ENCODE data around the gene EIF4H. TPM values are rescaled to one million over a fixed set of nuclear protein-coding genes. Genes with fewer than 3 reads are reported as not detected.

The EIF4H gene
- total RNA-seq, 2 experiments from 2014 or later: 492 to 518 TPM

- no peaks in the 10 kb centered on the region for H3K27me3 Mint-ChIP-seq (ENCODE audit: low read depth)
- peaks cover 72% of the 10 kb centered on the region for H3K4me1 Mint-ChIP-seq (ENCODE audit: low read depth)
- peak; percentile 56 for DNase-seq
- no peaks in the 10 kb centered on the region for H3K9me3 Mint-ChIP-seq
- intact Hi-C loops (cut with micrococcal nuclease): loop anchor here (1.0 to 5.0 kb wide), 4 partner anchors 95 to 601 kb away; partner anchors contain the start of genes GTF2I, GTF2IRD1, LIMK1 and TBL2
- H3K27ac Mint-ChIP-seq: peak overlapping the region; percentile 90
- peaks cover 43% of the 10 kb centered on the region for H3K36me3 Mint-ChIP-seq (ENCODE audit: low read depth)
- CTCF ChIA-PET: interaction anchor here (1.1 to 3.3 kb wide), 7 partner anchors 10 to 222 kb away, joined by 3 to 11 read pairs (median 3); no protein-coding TSS in a partner anchor
- H3K4me3 Mint-ChIP-seq: peak overlapping the region; percentile 65
Observed at GRCh38 chr7:74178632-74179031, 4.5 kb downstream of the EIF4H start.

- Mint-ChIP-seq H3K4me1 (ENCODE audit: low read depth) (peaks cover 86% of the 10 kb centered on the region), H3K27ac (peak overlapping the region; percentile 61), H3K27me3 (ENCODE audit: low read depth) (no peaks in the 10 kb centered on the region), H3K4me3 (no peak overlapping the region), H3K9me3 (no peaks in the 10 kb centered on the region), H3K36me3 (ENCODE audit: low read depth) (peaks cover 51% of the 10 kb centered on the region)
- DNase-seq: no peak
- CTCF ChIA-PET: interaction anchor here (0.7 to 3.3 kb wide), 5 partner anchors 14 to 390 kb away, joined by 3 to 11 read pairs (median 4); no protein-coding TSS in a partner anchor
- intact Hi-C loops (cut with micrococcal nuclease): loop anchor here (2.0 to 5.0 kb wide), 4 partner anchors 38 to 603 kb away; partner anchors contain the start of genes GTF2I, GTF2IRD1 and TBL2
Observed at GRCh38 chr7:74179935-74180604, 5.9 kb downstream of the EIF4H start.

DNA sequence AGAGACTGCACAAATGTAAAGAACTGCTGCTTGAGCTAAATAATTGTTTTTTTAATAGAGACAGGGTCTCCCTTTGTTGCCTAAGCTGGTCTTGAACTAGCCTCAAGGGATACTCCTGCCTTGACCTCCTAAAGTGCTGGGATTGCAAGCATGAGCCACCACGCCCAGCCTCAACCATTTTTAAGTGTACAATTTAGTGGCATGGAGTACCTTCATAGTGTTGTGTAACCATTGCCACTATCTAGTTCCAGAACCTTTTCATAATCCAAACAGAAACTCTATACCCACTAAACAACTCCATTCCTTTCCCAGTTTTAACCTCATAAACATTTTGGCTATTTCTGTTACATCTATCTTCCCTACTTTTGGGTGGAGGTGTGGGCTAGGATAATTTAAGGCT, 6.7 kb downstream of the EIF4H start:
- Mint-ChIP-seq H3K9me3 (no peaks in the 10 kb centered on the region), H3K27me3 (ENCODE audit: low read depth) (no peaks in the 10 kb centered on the region), H3K27ac (peak overlapping the region; percentile 61), H3K36me3 (ENCODE audit: low read depth) (peaks cover 50% of the 10 kb centered on the region), H3K4me1 (ENCODE audit: low read depth) (peaks cover 93% of the 10 kb centered on the region), H3K4me3 (no peak overlapping the region)
- CTCF ChIA-PET: interaction anchor here (0.6 to 3.3 kb wide), 5 partner anchors 13 to 536 kb away, joined by 3 to 11 read pairs (median 3); no protein-coding TSS in a partner anchor
- intact Hi-C loops (cut with micrococcal nuclease): loop anchor here (5.0 kb wide), 1 partner anchor 39 kb away; no protein-coding TSS in a partner anchor
- no peak for DNase-seq

DNA sequence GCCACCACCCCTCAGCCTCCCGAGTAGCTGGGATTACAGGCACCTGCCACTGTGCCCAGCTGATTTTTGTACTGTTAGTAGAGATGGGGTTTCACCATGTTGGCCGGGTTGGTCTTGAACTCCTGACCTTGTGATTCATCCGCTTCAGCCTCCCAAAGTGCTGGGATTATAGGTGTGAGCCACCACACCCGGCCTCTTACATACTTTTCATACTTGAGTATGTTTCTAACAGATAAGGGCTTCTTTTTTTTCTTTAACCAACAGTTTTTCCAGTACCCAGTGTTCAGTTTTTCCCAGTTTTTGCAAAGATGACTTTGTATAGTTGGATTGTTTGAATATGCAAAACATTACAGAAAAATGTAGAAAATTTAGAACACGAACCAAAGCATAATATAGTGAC, 7.7 kb downstream of the EIF4H start:
- no peaks in the 10 kb centered on the region for H3K27me3 Mint-ChIP-seq (ENCODE audit: low read depth)
- peaks cover 91% of the 10 kb centered on the region for H3K4me1 Mint-ChIP-seq (ENCODE audit: low read depth)
- H3K27ac Mint-ChIP-seq: peak overlapping the region; percentile 61
- peaks cover 48% of the 10 kb centered on the region for H3K36me3 Mint-ChIP-seq (ENCODE audit: low read depth)
- DNase-seq: no peak
- H3K4me3 Mint-ChIP-seq: no peak overlapping the region
- CTCF ChIA-PET: interaction anchor here (0.7 to 3.3 kb wide), 3 partner anchors 12 to 163 kb away, joined by 3 to 11 read pairs (median 6); no protein-coding TSS in a partner anchor
- no peaks in the 10 kb centered on the region for H3K9me3 Mint-ChIP-seq
- intact Hi-C loops (cut with micrococcal nuclease): loop anchor here (5.0 kb wide), 1 partner anchor 40 kb away; no protein-coding TSS in a partner anchor

DNA sequence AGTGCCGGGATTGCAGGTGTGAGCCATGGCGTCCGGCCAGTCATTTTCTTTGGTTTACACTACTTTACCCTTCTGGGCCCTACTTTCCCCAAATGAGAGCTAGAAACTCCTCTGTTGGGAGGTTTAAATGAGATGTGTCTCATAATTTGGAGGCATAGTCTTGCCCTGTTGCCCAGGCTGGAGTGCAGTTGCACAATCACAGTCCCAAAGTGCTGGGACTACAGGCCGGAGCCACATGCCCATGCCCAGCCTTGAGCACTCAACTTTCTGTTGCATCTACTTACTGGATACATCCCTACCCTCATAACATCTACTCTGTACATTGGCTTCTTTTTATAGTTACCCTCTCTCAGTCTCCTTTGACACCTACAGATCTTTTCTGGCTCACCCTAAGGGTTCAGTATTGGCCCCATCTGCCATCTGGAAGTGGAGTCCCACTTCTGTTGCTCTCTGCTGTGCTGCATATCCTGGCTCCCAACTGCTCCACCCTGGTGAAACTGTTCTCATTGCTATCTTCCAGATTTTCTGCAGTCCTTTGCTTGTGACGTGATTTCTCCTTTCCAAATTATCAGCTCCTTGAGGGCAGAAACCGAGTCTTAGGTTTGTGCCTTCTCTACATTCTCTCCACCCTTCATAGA, 8.4 kb downstream of the EIF4H start:
- H3K27ac Mint-ChIP-seq: peak overlapping the region; percentile 61
- peaks cover 49% of the 10 kb centered on the region for H3K36me3 Mint-ChIP-seq (ENCODE audit: low read depth)
- H3K4me3 Mint-ChIP-seq: no peak overlapping the region
- H3K9me3 Mint-ChIP-seq: no peaks in the 10 kb centered on the region
- no peaks in the 10 kb centered on the region for H3K27me3 Mint-ChIP-seq (ENCODE audit: low read depth)
- peaks cover 92% of the 10 kb centered on the region for H3K4me1 Mint-ChIP-seq (ENCODE audit: low read depth)
- no peak for DNase-seq
- intact Hi-C loops (cut with micrococcal nuclease): loop anchor here (1.0 to 5.0 kb wide), 3 partner anchors 8 to 114 kb away; partner anchors contain the start of gene EIF4H
- CTCF ChIA-PET: interaction anchor here (1.3 to 1.8 kb wide), 3 partner anchors 8 to 23 kb away, joined by 5 to 13 read pairs (median 6); no protein-coding TSS in a partner anchor

GRCh38 chr7:74183142-74183541, 9.0 kb downstream of the EIF4H start:
- no peak overlapping the region for H3K4me3 Mint-ChIP-seq

GRCh38 chr7:74183653-74184450, 9.7 kb downstream of the EIF4H start:
- Mint-ChIP-seq H3K27me3 (ENCODE audit: low read depth) (no peaks in the 10 kb centered on the region), H3K36me3 (ENCODE audit: low read depth) (peaks cover 54% of the 10 kb centered on the region), H3K27ac (peak overlapping the region; percentile 61), H3K4me3 (no peak overlapping the region), H3K4me1 (ENCODE audit: low read depth) (peaks cover 85% of the 10 kb centered on the region), H3K9me3 (no peaks in the 10 kb centered on the region)
- DNase-seq: peak; percentile 52
- intact Hi-C loops (cut with micrococcal nuclease): loop anchor here (1.0 to 5.0 kb wide), 3 partner anchors 10 to 116 kb away; partner anchors contain the start of gene EIF4H
- CTCF ChIA-PET: interaction anchor here (1.1 to 1.6 kb wide), 5 partner anchors 9 to 216 kb away, joined by 3 to 13 read pairs (median 6); no protein-coding TSS in a partner anchor

More at GRCh38 chr7:74183142-74183541, 9.0 kb downstream of the EIF4H start:
- Mint-ChIP-seq H3K36me3 (ENCODE audit: low read depth) (peaks cover 50% of the 10 kb centered on the region), H3K9me3 (no peaks in the 10 kb centered on the region), H3K4me1 (ENCODE audit: low read depth) (peaks cover 90% of the 10 kb centered on the region), H3K27ac (peak overlapping the region; percentile 61), H3K27me3 (ENCODE audit: low read depth) (no peaks in the 10 kb centered on the region)
- DNase-seq: no peak
- intact Hi-C loops (cut with micrococcal nuclease): loop anchor here (1.0 to 5.0 kb wide), 3 partner anchors 9 to 115 kb away; partner anchors contain the start of gene EIF4H
- CTCF ChIA-PET: interaction anchor here (1.1 to 1.6 kb wide), 5 partner anchors 8 to 217 kb away, joined by 3 to 13 read pairs (median 6); no protein-coding TSS in a partner anchor

- CTCF ChIA-PET: no interaction called here
- no peak overlapping the region for H3K4me3 Mint-ChIP-seq
- H3K27ac Mint-ChIP-seq: peak overlapping the region; percentile 61
- no peaks in the 10 kb centered on the region for H3K27me3 Mint-ChIP-seq (ENCODE audit: low read depth)
- DNase-seq: no peak
- peaks cover 55% of the 10 kb centered on the region for H3K36me3 Mint-ChIP-seq (ENCODE audit: low read depth)
- intact Hi-C loops (cut with micrococcal nuclease): no loop called here
- H3K4me1 Mint-ChIP-seq (ENCODE audit: low read depth): peaks cover 74% of the 10 kb centered on the region
- H3K9me3 Mint-ChIP-seq: no peaks in the 10 kb centered on the region
Observed at GRCh38 chr7:74185016-74185415, 10.9 kb downstream of the EIF4H start.

GRCh38 chr7:74185636-74186035, 11.5 kb downstream of the EIF4H start:
- Mint-ChIP-seq H3K4me1 (ENCODE audit: low read depth) (peaks cover 68% of the 10 kb centered on the region), H3K27ac (peak overlapping the region; percentile 59), H3K9me3 (no peaks in the 10 kb centered on the region), H3K36me3 (ENCODE audit: low read depth) (peaks cover 57% of the 10 kb centered on the region), H3K4me3 (no peak overlapping the region), H3K27me3 (ENCODE audit: low read depth) (no peaks in the 10 kb centered on the region)
- intact Hi-C loops (cut with micrococcal nuclease): no loop called here
- DNase-seq: no peak
- CTCF ChIA-PET: no interaction called here

- no peak for DNase-seq
- CTCF ChIA-PET: interaction anchor here (3.3 kb wide), 1 partner anchor 19 kb away, joined by 19 read pairs; no protein-coding TSS in a partner anchor
- Mint-ChIP-seq H3K27me3 (ENCODE audit: low read depth) (no peaks in the 10 kb centered on the region), H3K27ac (peak overlapping the region; percentile 59), H3K4me3 (no peak overlapping the region), H3K4me1 (ENCODE audit: low read depth) (peaks cover 48% of the 10 kb centered on the region), H3K36me3 (ENCODE audit: low read depth) (peaks cover 57% of the 10 kb centered on the region), H3K9me3 (no peaks in the 10 kb centered on the region)
- intact Hi-C loops (cut with micrococcal nuclease): no loop called here
Observed at GRCh38 chr7:74187915-74188675, 13.9 kb downstream of the EIF4H start.

DNA sequence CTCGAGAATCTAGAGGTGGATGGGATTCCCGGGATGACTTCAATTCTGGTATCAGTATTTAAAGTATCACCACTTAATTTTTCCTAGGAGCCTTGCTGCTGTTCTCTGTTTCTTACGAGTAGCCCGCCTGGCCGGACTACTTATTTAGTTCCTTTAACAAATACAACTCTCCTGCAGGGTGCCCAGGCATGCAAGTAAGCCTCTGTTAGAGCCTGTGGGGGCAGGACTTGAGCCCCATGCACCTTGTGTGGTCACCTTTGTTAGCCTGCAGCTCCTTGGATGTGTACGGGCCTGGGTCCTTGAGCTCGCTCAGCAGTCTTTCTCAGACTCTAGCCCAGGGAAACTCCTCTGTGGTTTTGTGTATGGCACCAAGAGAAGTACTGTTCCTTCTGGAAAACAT, 16.1 kb downstream of the EIF4H start:
- intact Hi-C loops (cut with micrococcal nuclease): no loop called here
- Mint-ChIP-seq H3K27me3 (ENCODE audit: low read depth) (no peaks in the 10 kb centered on the region), H3K27ac (no peak overlapping the region), H3K36me3 (ENCODE audit: low read depth) (peaks cover 63% of the 10 kb centered on the region), H3K4me1 (ENCODE audit: low read depth) (peaks cover 29% of the 10 kb centered on the region), H3K9me3 (no peaks in the 10 kb centered on the region), H3K4me3 (no peak overlapping the region)
- CTCF ChIA-PET: interaction anchor here (0.8 to 3.3 kb wide), 4 partner anchors 12 to 226 kb away, joined by 4 to 19 read pairs (median 4); no protein-coding TSS in a partner anchor
- no peak for DNase-seq
